Left lung (tissue), 10 donors: Measurements from ENCODE around the gene BHLHA15. TPM values are rescaled to one million over a fixed set of nuclear protein-coding genes. Genes with fewer than 3 reads are reported as not detected.

ENCODE experiments used
- ATAC-seq: fragments of 200-7000 bp; cut with Tn5 transposase; one replicate; pipeline ENCODE4 v1.9.1; 2020; ENCODE audit warnings: moderate library complexity
- DNase-seq, 4 donors: peaks; one replicate each; pipeline ENCODE4 v3.0.0-alpha.2; 2013 to 2020
- H3K27ac ChIP-seq, 2 donors: fragments of 200-600 bp; sonication (generic) in 1 of 2; one replicate each; pipeline versions ENCODE4 v1.5.0 to v1.8.0; 2020 to 2021
- H3K27me3 ChIP-seq, 2 donors: fragments of 200-600 bp; sonication (generic) in 1 of 2; one replicate each; pipeline versions ENCODE4 v1.5.0 to v1.8.0; 2020 to 2021
- H3K36me3 ChIP-seq, 2 donors: fragments of 200-600 bp; sonication (generic) in 1 of 2; one replicate each; pipeline versions ENCODE4 v1.5.0 to v1.8.0; 2020 to 2021
- H3K4me1 ChIP-seq, 2 donors: fragments of 200-600 bp; one replicate each; pipeline ENCODE4 v1.8.0; 2021
- H3K4me3 ChIP-seq, 2 donors: fragments of 200-600 bp; sonication (generic) in 1 of 2; one replicate each; pipeline versions ENCODE4 v1.5.0 to v1.8.0; 2020 to 2021; ENCODE audit warnings: mild to moderate bottlenecking in 1 of 2
- H3K9me3 ChIP-seq, 2 donors: fragments of 200-600 bp; sonication (generic) in 1 of 2; one replicate each; pipeline versions ENCODE4 v1.5.0 to v1.8.0; 2020 to 2021
- CTCF ChIP-seq, 2 donors: fragments of 200-600 bp; sonication (generic) in 1 of 2; IDR thresholded peaks; one replicate each; pipeline versions ENCODE4 v1.5.0 to v1.8.0; 2021; ENCODE audit warnings: antibody characterized with exemption in 2 of 2
- intact Hi-C, 2 donors: fragments of 100-400 bp; cut with DNase I; formaldehyde crosslinking; loops; one replicate each; pipeline versions ENCODE4 v1.11.2 to v1.14.2; 2022
- polyA plus RNA-seq, 6 donors: library from polyadenylated mRNA; unstranded; fragments of 120-200 nt; gene quantifications; one replicate each; pipeline ENCODE4 v1.2.1, GENCODE V29; 2013; ENCODE audit not compliant: insufficient read length in 6 of 6
- total RNA-seq, 2 donors: library from RNA; stranded (reverse); fragmentation: NEBNext Ultra II Directional; extraction: Animal tissue kit (Norgen Biotek cat#: 25700); gene quantifications; one replicate each; pipeline ENCODE4 v1.2.1, GENCODE V29; 2021
- donor health status: DM: no; HTN: yes; CAD: no.
- donor health status: DM: no; HTN: no; CAD: no.

The BHLHA15 gene
- total and polyA plus RNA-seq, 8 donors: 0.44 to 2.4 (median 0.86) TPM; not detected in 1

GRCh38 chr7:98242342-98242741 is 31.1 kb downstream of the BHLHA15 start:
- TF ChIP-seq CTCF (IDR thresholded peaks at IDR 0.05): no peak
- no peaks in the 10 kb centered on the region for H3K9me3 ChIP-seq
- no peak overlapping the region for H3K4me3 ChIP-seq
- H3K36me3 ChIP-seq: peaks cover 0 to 77% of the 10 kb centered on the region in 2 donors
- H3K27ac ChIP-seq: no peak overlapping the region
- no peaks in the 10 kb centered on the region for H3K27me3 ChIP-seq
- ATAC-seq (no peak), DNase-seq (no peak)
- intact Hi-C loops: no loop called here
- peaks cover 0 to 34% of the 10 kb centered on the region in 2 donors for H3K4me1 ChIP-seq

DNA sequence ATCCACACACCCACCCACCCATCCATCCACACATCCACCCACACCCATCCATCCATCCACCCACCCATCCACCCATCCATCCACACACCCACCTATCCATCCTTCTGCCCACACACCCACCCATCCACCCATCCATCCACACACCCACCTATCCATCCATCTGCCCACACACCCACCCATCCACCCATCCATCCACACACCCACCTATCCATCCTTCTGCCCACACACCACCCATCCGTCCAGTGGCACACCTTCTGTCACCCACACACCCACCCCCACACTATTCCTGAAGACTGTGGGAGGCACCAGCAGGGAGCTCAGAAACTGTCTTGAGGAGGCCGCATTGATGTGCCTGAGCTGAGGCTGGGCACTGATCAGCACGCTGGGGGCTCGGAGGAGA is 31.7 kb downstream of the BHLHA15 start:
- Histone ChIP-seq H3K27ac (no peak overlapping the region), H3K27me3 (no peaks in the 10 kb centered on the region), H3K4me1 (peaks cover 0 to 40% of the 10 kb centered on the region in 2 donors), H3K9me3 (no peaks in the 10 kb centered on the region), H3K36me3 (peaks cover 0 to 76% of the 10 kb centered on the region in 2 donors), H3K4me3 (no peak overlapping the region)
- intact Hi-C loops: no loop called here
- no peak for TF ChIP-seq CTCF (IDR thresholded peaks at IDR 0.05)
- no peak for DNase-seq
- ATAC-seq: no peak

DNA sequence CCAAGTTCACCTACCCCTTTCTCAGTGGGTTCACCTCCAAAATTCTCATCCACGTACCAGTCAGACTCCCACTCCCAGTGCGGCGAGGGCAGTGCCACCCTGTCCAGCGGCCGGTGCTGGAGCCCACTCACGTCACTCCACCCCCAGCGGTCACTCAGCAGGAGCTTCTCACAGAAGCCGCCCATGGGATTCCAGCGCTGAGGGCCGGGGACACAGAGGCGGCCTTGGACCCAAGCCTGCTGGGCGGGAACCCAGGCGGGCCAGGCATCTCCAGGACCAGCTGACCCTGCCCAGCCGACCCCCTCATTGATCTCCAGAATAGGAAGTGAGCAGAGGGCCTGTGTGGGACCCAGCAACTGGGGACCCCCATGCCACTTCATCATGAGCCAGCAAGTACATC is 33.6 kb downstream of the BHLHA15 start:
- no peaks in the 10 kb centered on the region for H3K9me3 ChIP-seq
- no peaks in the 10 kb centered on the region for H3K27me3 ChIP-seq
- peaks cover 0 to 59% of the 10 kb centered on the region in 2 donors for H3K4me1 ChIP-seq
- no peak for DNase-seq
- intact Hi-C loops: no loop called here
- no peak overlapping the region for H3K4me3 ChIP-seq
- peak overlapping the region in 1 of 2 donors; percentile 73 for H3K27ac ChIP-seq
- ATAC-seq: no peak
- no peak for TF ChIP-seq CTCF (IDR thresholded peaks at IDR 0.05)
- peaks cover 0 to 60% of the 10 kb centered on the region in 2 donors for H3K36me3 ChIP-seq

DNA sequence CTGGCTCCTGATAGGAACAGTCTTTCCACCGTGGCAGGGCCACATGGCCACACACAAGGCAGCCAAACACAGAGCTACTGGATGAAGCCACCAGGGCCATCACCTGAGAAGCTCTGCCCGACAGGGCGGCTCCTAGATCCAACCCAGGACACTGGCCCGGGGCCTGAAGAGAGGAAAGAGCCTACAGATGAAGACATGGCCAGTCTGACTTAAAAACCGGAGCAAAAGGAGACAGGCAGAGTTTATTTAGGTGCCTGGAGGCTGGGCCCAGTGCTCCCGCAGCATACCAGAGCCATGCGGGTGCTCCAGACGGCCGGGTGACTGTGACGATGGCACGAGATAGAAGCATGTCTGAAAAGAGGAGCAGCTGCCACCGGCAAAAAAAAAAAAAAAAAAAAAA is 36.9 kb downstream of the BHLHA15 start:
- Histone ChIP-seq H3K27ac (peak overlapping the region; percentile 26 to 83), H3K9me3 (no peaks in the 10 kb centered on the region), H3K4me1 (peaks cover 13 to 84% of the 10 kb centered on the region in 2 donors), H3K4me3 (no peak overlapping the region), H3K27me3 (no peaks in the 10 kb centered on the region), H3K36me3 (peaks cover 0 to 36% of the 10 kb centered on the region in 2 donors)
- no peak for DNase-seq
- ATAC-seq: no peak
- no peak for TF ChIP-seq CTCF (IDR thresholded peaks at IDR 0.05)
- intact Hi-C loops: no loop called here

DNA sequence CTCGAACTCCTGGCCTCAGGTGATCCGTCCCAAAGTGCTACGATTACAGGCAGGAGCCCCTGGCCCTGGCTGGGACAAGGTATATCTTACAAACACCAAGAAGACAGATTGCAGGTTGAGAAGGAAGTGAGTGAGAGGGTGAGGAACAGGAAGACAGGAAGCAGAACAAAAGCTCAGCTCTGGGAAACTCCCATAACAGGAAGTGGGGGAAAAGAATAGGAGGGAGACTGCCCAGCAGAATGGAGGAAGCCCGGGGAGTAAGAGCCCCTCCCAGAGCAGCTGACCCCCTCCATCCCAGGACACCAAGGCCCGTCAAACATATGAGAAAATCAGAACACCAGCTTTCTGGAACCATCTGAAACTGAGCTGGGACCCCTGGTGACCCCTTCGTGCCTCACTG is 37.9 kb downstream of the BHLHA15 start:
- H3K27me3 ChIP-seq: no peaks in the 10 kb centered on the region
- intact Hi-C loops: no loop called here
- peaks cover 0 to 27% of the 10 kb centered on the region in 2 donors for H3K36me3 ChIP-seq
- no peak for TF ChIP-seq CTCF (IDR thresholded peaks at IDR 0.05)
- peaks cover 13 to 90% of the 10 kb centered on the region in 2 donors for H3K4me1 ChIP-seq
- H3K9me3 ChIP-seq: no peaks in the 10 kb centered on the region
- peak overlapping the region; percentile 62 to 83 for H3K27ac ChIP-seq
- no peak overlapping the region for H3K4me3 ChIP-seq
- peak in 1 of 4 donors; percentile 12 for DNase-seq
- ATAC-seq: no peak
